Femur (tissue), 1 donor: ENCODE measurements around the gene ZACN.
A peak's percentile ranks its signal among the peaks of the same experiment; 100 is the strongest.

ENCODE experiments used
- DNase-seq: peaks from one replicate; pipeline ENCODE4 v3.0.0-alpha.2; 2017

ZACN gene

GRCh38 chr17:76104140-76104895 lies 25.3 kb downstream of the ZACN start:
- peak; percentile 29 for DNase-seq

GRCh38 chr17:76104896-76105231 lies 25.9 kb downstream of the ZACN start:
- DNase-seq: no peak

GRCh38 chr17:76106703-76107102 lies 27.7 kb downstream of the ZACN start:
- DNase-seq: no peak

DNA sequence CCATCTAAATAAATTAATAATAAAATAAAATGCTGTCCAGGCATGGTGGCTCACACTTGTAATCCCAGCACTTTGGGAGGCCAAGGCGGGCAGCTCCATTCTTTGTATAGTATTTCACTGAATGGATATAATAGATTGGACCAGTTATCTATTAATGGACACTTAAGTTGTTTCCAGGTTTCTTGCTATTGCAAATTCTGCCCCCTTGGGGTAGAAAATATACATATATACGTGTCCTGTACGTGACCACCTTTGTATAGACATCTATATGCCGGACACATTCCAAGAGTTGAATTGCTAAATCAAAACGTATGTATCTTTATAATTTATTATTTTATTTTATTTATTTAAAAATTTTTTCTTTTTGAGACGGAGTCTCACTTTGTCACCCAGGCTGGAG lies 28.5 kb downstream of the ZACN start:
- DNase-seq: no peak

GRCh38 chr17:76111956-76112355 lies 33.0 kb downstream of the ZACN start:
- no peak for DNase-seq

DNA sequence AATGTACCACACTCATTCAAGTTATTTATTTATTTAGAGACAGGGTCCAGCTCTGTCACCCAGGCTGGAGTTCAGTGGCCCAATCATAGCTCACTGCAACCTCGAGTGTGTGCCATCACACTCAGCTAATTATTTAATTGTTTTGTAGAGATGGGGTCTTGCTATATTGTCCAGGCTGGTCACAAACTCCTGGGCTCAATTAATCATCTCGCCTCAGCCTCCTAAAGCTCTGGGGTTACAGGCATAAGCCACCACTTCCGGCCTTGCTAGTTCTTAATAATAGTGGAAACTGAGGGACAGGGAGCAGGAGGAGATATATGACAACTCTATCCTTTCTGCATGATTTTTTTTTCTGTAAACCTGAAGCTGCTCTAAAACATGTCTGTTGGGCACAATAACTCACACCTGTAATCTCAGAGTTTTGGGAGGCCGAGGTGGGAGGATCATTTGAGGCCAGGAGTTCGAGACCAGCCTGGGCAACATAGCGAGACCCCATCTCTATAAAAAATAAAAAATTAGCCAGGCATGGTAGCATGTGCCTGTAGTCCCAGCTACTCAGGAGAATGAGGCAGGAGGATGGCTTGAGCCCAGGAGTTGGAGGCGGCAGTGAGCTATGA lies 36.3 kb downstream of the ZACN start:
- DNase-seq: no peak

DNA sequence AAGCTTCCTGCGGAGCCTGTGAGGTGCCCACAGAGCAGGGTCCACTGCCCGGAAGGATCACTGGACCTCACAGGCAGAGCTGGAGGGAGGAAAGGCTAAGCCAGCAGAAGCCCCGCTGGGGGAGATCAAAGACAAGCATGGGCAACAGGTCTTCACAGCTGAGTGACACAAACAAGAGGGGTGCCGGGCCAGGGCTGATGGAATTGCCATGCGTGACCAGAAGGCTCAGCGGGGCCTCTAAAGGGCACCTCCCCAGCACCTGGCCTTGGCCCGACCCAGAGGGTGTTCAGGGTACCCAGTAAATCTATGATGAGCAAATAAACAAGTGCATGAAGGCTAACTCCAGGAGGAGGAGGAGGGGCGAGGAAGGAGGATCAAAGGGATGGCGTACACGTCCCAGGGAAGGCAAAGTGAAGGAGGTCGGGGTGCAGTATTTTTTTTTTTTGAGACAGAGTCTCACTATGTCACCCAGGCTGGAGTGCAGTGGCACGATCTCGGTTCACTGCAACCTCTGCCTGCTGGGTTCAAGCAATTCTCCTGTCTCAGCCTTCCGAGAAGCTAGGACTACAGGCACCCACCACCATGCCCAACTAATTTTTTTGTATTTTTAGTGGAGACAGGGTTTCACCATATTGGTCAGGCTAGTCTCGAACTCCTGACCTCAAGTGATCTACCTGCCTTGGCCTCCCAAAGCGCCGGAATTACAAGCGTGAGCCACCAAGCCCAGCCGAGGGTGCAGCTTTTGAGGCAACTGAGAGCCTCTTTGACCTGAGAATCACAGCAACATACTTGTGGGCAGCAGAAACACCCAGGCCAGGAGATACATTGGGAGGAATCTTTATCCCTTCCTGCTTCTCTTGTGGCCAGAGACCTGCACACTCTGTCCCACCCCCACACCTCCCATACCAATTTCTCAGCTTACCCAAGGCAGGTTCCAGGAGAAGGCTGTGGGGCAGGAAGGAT lies 40.7 kb downstream of the ZACN start:
- DNase-seq: no peak

GRCh38 chr17:76120658-76121008 lies 41.7 kb downstream of the ZACN start:
- DNase-seq: no peak

- no peak for DNase-seq
Observed at GRCh38 chr17:76121932-76122430, 43.0 kb downstream of the ZACN start.

DNA sequence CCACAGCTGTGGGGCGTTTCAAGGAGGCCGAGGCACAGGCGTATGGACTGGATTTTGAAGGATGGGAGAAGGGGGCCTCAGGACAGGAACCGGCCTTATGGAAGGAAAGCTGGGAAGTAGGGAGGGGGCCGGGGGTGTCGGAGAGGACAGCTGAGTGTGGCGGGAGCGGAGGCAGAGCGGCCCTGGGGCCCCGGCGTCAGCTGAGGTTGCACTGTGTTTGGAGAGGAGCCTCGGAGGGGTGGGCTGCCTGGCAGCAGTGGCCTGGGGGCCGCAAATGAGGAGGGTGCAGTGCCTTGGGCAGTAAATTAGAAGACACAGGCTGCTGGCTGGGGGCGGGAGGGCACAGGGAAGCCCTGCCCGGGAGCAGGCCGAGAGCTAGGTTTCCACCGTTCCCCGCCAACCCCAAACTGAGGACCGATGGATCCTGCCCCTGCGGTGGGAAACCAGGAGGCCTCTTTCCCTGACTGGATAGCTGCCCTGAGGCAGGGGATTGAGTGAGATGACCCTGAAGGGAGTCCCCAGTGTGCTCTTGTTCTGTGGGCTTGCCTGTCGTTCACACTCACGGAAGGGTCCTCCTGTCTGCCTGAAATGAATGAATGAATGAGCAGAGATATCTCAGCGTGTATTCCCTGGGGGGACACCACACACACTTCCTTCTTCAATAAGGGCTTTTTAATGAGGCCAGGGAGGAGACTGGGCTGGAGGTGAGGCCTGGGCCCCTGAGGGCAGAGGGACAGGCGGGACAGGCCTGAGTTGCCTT lies 43.6 kb downstream of the ZACN start:
- no peak for DNase-seq

- DNase-seq: no peak
Observed at GRCh38 chr17:76123191-76123499, 44.2 kb downstream of the ZACN start.

GRCh38 chr17:76123749-76124581 lies 45.0 kb downstream of the ZACN start:
- no peak for DNase-seq

DNA sequence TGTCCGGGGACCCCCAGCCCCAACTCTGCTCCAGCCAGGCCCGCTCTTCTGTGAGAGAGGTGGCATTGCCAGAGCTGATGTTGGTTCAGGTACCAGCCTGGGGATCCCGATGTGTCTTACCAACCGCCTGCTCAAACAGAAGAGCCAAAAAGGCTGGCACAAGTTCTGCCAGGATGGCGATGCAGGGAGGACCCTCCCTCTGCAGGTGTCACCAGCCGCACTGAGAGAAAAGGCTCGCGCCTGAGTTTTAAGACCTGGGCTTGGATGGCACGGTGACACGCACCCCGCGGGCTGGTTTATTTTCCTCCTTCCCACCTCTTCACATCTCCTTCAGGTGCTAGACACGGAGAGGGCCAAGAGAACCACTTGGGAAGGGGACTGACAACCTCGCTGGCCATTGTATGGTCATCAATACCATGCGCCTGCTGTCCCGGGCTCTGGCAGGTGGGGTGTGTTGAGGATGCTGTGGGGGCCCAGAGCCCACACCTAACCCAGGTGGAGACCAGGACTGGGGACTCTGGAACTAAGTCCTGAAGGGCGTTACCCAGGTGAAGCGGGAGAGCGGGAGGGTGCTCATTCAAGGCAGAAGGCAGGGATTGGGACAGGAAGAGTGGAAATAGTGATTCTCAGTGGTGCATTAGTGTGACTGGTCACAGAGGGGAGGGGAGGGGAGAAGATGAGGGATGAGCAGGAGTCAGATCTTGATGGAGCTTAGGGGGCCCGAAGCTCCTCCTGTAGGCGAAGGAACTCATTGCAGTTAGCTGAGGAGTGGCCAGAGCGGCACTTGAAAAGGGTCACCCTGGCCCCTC lies 45.8 kb downstream of the ZACN start:
- no peak for DNase-seq

- no peak for DNase-seq
Observed at GRCh38 chr17:76125391-76125675, 46.4 kb downstream of the ZACN start.

DNA sequence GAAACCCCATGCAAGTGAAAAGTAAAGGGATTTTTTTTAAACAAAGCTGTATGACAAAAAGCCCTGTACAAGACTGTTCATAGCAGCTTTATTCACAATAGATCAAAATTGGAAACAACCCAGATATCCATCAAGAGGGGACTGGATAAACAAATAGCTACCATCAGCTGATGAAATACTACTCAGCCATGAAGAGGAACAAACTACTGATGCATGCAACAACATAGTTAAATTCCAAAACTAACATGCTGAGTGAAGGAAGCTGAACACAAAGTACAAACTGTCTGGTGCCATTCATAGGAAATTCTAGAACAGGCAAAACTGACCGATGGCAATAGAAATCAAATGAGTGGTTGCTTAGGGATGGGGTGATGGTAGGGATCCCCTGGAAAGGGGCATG lies 46.9 kb downstream of the ZACN start:
- DNase-seq: no peak

DNA sequence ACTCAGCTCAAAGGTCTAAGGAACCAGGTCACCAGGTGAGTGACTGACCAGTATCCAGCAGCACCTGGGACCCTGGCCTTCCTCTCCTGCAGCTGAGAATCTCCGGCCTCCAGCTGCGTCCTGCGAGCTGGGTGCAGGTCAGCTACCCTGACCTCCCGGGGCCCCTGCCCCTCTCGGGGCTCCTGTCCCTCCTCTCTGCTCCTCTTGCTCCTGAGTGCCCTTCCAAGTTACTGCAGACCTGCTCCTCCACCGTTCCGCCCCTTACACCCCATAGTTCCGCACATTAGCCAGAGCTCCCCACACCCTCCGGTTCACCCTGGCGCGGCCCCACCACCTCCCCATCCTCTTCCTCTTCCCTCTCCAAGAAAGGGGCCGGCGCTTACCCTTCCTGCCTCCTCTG lies 51.5 kb downstream of the ZACN start:
- no peak for DNase-seq

DNA sequence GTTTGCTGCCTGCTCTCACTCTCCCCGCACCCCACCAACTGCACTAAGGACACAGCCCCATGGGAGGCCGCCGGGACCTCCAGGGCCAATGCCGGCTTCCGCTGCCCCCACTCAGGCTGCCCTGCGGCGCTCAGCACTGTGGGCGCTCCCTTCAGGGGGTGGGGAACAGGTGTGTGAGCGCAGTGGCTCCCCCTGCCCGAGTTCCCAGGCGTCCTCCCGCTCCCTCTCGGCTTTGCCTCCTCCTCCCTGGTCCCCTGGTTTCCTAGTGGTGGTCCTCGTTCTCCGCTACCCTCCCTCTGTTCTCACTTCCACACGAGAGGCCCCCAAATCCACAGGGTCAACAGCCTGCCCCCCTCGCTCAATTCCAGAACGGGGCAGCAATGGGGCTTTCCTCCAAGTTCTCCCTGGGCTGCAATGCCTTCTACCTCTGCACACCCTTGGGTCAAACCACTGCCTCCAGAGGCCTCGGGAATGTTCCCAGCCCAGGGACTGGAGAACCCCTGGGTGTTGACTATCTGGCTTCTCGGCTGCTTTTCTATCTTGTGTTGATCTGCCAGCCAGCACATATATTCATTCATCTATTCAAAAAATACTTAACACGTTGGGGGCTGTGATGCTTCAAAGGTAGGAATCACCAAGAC lies 52.2 kb downstream of the ZACN start:
- no peak for DNase-seq

DNA sequence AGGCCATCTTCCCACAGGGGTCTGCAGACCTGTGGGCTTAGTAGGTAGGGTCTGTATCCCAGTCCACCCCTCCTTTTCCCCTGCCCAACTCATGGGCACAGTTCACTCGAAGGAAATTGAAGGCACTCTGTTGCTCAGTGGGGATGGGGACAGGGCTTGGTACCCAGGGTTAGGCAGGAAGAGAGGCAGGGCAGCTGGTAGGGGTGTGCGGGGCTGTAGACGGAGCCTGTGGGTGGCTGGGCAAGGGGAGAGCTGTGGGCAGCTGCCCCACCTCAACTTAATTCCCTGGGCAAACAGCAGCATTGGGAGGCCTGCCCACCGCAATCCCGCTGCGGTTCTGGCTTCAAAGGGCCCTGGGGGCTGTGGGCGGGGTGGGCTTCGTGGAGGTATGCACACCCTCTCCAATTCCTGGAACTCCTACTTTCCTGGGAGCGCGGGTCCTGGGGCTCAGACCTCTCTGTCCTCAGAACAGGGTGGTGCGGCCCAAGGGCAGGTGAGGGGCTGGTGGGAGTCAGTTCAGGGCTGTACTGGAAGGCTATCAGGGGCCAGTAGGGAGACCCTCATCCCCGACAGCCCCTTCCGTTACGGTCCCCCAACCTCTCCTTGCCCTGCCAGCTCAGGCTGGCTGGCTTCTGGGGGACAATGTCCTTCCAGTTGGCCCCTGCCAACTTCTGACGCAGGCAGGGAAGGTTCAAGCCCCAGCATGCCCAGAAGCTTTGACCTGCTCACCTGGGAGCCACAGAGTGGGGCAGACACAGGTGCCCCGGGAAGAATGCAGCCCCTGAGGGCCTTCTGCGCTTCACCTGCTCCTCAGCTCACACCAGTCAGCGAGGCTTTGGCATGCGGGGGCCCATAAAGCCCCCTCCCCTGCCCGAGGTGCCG lies 53.0 kb downstream of the ZACN start:
- DNase-seq: no peak
